GOT3 (cell line): ENCODE measurements around the gene GPR152.
A peak's percentile ranks its signal among the peaks of the same experiment; 100 is the strongest.
"Not testable (repeated sequence)": the region's sequence is repeated elsewhere in the genome, so short reads cannot be mapped to it uniquely, and the experiment has no call there.

ENCODE experiments used
- DNase-seq: peaks from one replicate; lab custom pipeline; 2025; ENCODE audit warnings: mixed read lengths; lab: John Stamatoyannopoulos, UW

The GPR152 gene

GRCh38 chr11:67409261-67409666 is 43.3 kb downstream of the GPR152 start:
- DNase-seq, result no peak

- DNase-seq, result no peak
These were observed 43.9 kb downstream of the GPR152 start for GRCh38 chr11:67408437-67409200.

GRCh38 chr11:67407688-67408163 is 44.8 kb downstream of the GPR152 start:
- DNase-seq, result no peak

GRCh38 chr11:67406969-67407687 is 45.4 kb downstream of the GPR152 start:
- DNase-seq, result no peak

GRCh38 chr11:67406420-67406968 is 46.0 kb downstream of the GPR152 start:
- no peak for DNase-seq

- no peak for DNase-seq
These were observed 46.7 kb downstream of the GPR152 start for GRCh38 chr11:67405688-67406339.

- DNase-seq, result no peak
These were observed 47.3 kb downstream of the GPR152 start for GRCh38 chr11:67405196-67405567.

- no peak for DNase-seq
These were observed 47.9 kb downstream of the GPR152 start for GRCh38 chr11:67404515-67405195.

GRCh38 chr11:67403085-67403484 is 49.4 kb downstream of the GPR152 start:
- not testable (repeated sequence) for DNase-seq

GRCh38 chr11:67402192-67402839 is 50.2 kb downstream of the GPR152 start:
- not testable (repeated sequence) for DNase-seq

GRCh38 chr11:67401495-67402191 is 50.9 kb downstream of the GPR152 start, which contains the start of gene PPP1CA:
Gene PPP1CA (minus strand): TSS chr11:67401858. CDS start chr11:67401782, 76 bp downstream.
- peak; percentile 79 for DNase-seq
